ENCODE results near the gene AKT1.

Gene AKT1

DNA sequence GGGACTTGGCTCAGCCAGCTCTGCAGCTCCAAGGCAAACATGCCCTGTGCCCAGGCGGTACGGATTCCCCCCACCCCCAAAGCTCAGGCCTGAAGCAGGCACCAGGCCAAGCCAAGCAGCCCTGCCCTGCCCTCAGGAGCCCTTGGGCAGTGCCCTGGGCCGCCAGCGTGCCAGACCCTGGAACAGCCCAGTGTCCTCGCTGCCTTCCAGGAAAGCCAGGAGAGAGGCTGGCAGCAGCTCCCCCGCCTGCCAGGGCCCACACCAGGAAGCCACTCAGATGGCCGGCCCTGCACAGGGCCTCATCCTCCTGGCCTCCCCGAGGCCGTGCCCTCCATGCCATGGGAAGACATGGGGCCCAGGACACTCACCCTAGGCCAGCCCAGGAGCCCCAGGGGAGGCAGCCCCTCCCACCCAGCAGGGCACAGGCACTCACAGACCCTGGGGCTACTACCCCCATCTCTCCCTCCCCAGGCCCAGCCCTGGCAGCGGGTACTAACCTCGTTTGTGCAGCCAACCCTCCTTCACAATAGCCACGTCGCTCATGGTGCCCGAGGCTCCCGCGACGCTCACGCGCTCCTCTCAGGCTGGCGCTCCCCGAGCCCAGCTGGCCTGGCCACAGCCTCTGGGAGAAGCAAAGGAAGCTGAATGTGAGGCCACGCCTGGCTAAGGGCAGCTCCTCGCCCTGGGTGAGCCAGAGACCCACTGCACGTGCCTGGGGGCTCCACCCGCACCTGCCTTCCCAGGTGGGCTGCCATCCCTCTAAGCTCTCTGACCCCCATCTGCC lies 3.3 kb downstream of the AKT1 start:
- Histone ChIP-seq H3K4me3 (no peak overlapping the region), H3K4me1 (peaks cover 0 to 90% (median 57%) of the 10 kb centered on the region in 4 donors)
- peak in 1 of 2 donors; percentile 81 for DNase-seq

DNA sequence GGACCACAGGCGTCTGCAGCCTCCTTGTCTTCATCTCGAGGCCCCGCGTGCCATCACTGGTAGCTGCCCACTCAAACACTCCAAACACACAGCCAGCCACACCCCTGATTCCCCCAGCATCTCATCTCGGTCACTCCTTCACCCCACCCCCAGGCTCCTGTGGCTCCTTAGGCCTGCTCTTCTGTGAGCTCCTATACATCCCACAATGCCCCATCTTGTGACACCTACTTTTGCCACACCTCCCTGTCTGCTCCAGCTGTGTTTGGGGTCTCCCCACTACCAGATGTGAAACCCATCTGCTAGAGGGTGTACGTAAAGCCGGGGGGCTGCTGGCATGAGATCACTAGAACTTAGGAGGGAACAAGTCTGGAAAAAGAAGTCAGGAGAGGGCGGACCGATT lies 4.1 kb downstream of the AKT1 start:
- H3K27me3 ChIP-seq = no peaks in the 10 kb centered on the region
- H3K36me3 ChIP-seq = peaks cover 12 to 62% (median 35%) of the 10 kb centered on the region in 3 donors
- H3K27ac ChIP-seq = no peak overlapping the region
- intact Hi-C loops (cut with DNase I; ENCODE audit: low total_unique reads) = no loop called here
- peaks cover 0 to 92% (median 64%) of the 10 kb centered on the region in 4 donors for H3K4me1 ChIP-seq
- no peaks in the 10 kb centered on the region for H3K9me3 ChIP-seq
- no peak overlapping the region for H3K4me3 ChIP-seq
- TF ChIP-seq, protein P1, sequence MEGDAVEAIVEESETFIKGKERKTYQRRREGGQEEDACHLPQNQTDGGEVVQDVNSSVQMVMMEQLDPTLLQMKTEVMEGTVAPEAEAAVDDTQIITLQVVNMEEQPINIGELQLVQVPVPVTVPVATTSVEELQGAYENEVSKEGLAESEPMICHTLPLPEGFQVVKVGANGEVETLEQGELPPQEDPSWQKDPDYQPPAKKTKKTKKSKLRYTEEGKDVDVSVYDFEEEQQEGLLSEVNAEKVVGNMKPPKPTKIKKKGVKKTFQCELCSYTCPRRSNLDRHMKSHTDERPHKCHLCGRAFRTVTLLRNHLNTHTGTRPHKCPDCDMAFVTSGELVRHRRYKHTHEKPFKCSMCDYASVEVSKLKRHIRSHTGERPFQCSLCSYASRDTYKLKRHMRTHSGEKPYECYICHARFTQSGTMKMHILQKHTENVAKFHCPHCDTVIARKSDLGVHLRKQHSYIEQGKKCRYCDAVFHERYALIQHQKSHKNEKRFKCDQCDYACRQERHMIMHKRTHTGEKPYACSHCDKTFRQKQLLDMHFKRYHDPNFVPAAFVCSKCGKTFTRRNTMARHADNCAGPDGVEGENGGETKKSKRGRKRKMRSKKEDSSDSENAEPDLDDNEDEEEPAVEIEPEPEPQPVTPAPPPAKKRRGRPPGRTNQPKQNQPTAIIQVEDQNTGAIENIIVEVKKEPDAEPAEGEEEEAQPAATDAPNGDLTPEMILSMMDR (IDR thresholded peaks at IDR 0.05) = no peak
- DNase-seq = no peak

More for the DNA sequence above, 3.3 kb downstream of the AKT1 start:
- Histone ChIP-seq H3K27me3 (no peaks in the 10 kb centered on the region), H3K27ac (peak overlapping the region; percentile 18 to 42), H3K36me3 (peaks cover 12 to 55% (median 35%) of the 10 kb centered on the region in 3 donors), H3K9me3 (no peaks in the 10 kb centered on the region)
- intact Hi-C loops (cut with DNase I; ENCODE audit: low total_unique reads) = no loop called here
- TF ChIP-seq, protein P1 (IDR thresholded peaks at IDR 0.05) = no peak

DNA sequence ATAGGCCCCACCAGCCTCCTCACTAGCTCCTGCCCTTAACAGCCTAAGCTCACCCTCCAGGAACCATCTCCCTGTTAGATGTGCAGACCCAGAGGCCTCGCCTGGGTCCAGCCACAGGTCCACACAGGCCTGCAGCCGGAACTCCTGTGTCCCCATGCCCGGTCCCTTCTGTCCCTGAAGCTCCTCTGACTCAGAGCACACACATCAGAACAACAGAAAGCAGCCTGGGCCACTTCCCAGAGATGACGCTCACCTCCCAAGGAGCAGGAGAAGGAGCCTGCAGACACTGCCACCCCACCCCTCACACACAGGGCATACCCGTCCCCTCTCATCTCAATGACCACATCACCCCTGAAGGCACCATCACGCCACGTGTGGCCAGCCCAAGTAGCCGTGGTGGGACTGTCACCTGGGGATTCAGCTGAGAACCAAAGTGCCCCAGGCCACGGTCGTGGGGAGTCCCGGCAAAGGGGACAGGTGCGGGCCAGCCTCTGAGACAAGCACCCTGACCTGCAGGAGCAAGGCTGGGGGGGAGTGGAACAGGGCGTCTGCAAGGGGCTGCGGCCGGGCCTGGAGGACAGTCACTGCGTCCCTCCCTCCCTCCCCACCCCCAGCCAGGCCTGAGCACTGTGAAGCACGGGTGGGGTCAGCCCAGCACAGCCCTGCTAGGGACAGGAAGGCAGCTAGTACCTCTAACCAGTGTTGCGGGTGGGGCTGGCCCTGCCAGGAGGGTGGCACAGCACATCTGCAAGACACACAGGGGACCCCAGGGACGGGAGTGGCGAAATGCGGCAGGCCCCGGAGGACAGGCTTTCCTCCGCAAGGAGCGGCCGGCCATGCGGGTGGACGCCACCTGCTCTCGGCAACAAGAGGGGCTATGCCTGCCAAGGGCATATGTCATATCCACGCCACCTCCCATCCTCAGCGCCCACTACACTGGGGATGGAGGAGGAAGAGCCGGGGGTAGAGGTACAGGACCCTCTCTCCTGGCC lies 5.5 kb downstream of the AKT1 start:
- no peak overlapping the region for H3K4me3 ChIP-seq
- TF ChIP-seq, protein P1 (IDR thresholded peaks at IDR 0.05) = no peak
- DNase-seq = no peak
- no peaks in the 10 kb centered on the region for H3K27me3 ChIP-seq
- intact Hi-C loops (cut with DNase I; ENCODE audit: low total_unique reads) = no loop called here
- peaks cover 0 to 99% (median 68%) of the 10 kb centered on the region in 4 donors for H3K4me1 ChIP-seq
- H3K36me3 ChIP-seq = peaks cover 12 to 74% (median 35%) of the 10 kb centered on the region in 3 donors
- H3K9me3 ChIP-seq = no peaks in the 10 kb centered on the region
- no peak overlapping the region for H3K27ac ChIP-seq

DNA sequence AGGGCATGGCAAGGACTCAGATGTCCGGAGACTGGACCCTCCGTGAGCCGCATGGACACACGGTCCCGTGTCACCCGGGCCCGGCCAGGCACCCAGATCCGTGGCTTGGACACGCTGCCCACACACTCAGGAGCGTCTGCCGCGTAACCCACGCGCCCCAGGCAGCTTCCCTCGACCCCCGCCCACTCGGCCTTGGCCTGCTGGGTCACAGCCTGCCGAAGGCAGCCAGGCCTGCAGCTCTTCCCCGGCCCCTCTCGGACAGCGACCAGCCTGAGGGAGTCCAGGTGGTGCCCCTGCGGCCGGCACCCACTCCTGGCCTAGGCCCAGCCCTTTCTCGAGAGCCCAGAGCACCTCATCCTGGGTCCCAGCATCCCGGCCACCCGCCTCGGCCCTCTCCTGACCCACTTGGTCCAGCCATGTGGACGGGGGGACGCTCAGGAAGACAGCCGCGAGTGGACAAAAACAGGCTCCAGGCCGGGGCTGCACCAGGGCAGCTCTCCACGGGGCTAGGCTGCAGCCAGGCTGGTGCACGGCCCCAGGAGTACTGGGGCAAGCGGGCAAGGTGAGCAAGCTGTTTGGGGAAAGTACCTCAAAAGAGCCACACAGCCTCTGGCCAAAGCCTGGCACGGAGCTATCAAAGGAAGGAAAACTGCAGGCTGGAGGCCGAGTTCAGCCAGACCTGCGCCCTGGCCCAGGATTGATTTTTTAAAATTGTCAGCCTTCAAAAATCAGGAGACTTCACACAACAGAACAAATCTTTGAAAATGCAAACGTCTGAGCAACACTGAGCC lies 6.5 kb downstream of the AKT1 start:
- TF ChIP-seq, protein P1 (IDR thresholded peaks at IDR 0.05) = no peak
- Histone ChIP-seq H3K36me3 (peaks cover 12 to 80% (median 35%) of the 10 kb centered on the region in 3 donors), H3K27me3 (no peaks in the 10 kb centered on the region), H3K4me1 (peaks cover 0 to 96% (median 63%) of the 10 kb centered on the region in 4 donors), H3K27ac (no peak overlapping the region), H3K4me3 (no peak overlapping the region), H3K9me3 (no peaks in the 10 kb centered on the region)
- intact Hi-C loops (cut with DNase I; ENCODE audit: low total_unique reads) = no loop called here
- DNase-seq = no peak

Measured in tibial artery (tissue), 4 donors.